MM.1S (cell line): Measurements from ENCODE around the gene SHC3.

Experiments
- DNase-seq: peaks from one replicate; pipeline ENCODE4 v3.0.0-alpha.2; 2015
- H2AFZ ChIP-seq: fragments of 300-600 bp; sonication (generic); 2 replicates; pipeline ENCODE4 v1.6.0; 2016; ENCODE audit warnings: antibody characterized with exemption, low read length
- H3F3A ChIP-seq: fragments of 300-600 bp; sonication (generic); 2 replicates; pipeline ENCODE4 v1.6.1; 2016; ENCODE audit warnings: mild to moderate bottlenecking, antibody characterized with exemption, low read length, moderate library complexity, mixed read lengths; ENCODE audit not compliant: insufficient read depth
- H3K27ac ChIP-seq: fragments of 300-600 bp; sonication (generic); 2 replicates; pipeline ENCODE4 v1.5.1; 2016; ENCODE audit warnings: mild to moderate bottlenecking, low read length
- H3K27me3 ChIP-seq: fragments of 300-600 bp; sonication (generic); replicated peaks from 2 replicates; pipeline ENCODE4 v1.6.0; 2016; ENCODE audit warnings: low read length; ENCODE audit not compliant: insufficient read depth
- H3K36me3 ChIP-seq: fragments of 300-600 bp; sonication (generic); replicated peaks from 2 replicates; pipeline ENCODE4 v1.6.1; 2016; ENCODE audit warnings: mild to moderate bottlenecking, low read length, mixed read lengths; ENCODE audit not compliant: insufficient read depth
- H3K4me1 ChIP-seq: fragments of 300-600 bp; sonication (generic); 2 replicates; pipeline ENCODE4 v1.6.1; 2016; ENCODE audit warnings: low read length, mixed read lengths
- H3K4me2 ChIP-seq: fragments of 300-600 bp; sonication (generic); 2 replicates; pipeline ENCODE4 v1.6.0; 2016; ENCODE audit warnings: low read depth, low read length
- H3K4me3 ChIP-seq: fragments of 300-600 bp; sonication (generic); 2 replicates; pipeline ENCODE4 v1.5.1; 2016; ENCODE audit warnings: low read length, mixed read lengths
- H3K79me2 ChIP-seq: fragments of 300-600 bp; sonication (generic); 2 replicates; pipeline ENCODE4 v1.6.1; 2016; ENCODE audit warnings: mixed run types, low read length, mixed read lengths
- H3K9ac ChIP-seq: fragments of 300-600 bp; sonication (generic); 2 replicates; pipeline ENCODE4 v1.6.1; 2016; ENCODE audit warnings: low read length, mixed read lengths
- H3K9me2 ChIP-seq: fragments of 300-600 bp; sonication (generic); replicated peaks from 2 replicates; pipeline ENCODE4 v1.6.1; 2016; ENCODE audit warnings: mild to moderate bottlenecking, low read length, mixed read lengths; ENCODE audit not compliant: insufficient read depth
- H3K9me3 ChIP-seq: fragments of 300-600 bp; sonication (generic); replicated peaks from 2 replicates; pipeline ENCODE4 v1.6.1; 2016; ENCODE audit warnings: mild to moderate bottlenecking, low read length, mixed read lengths; ENCODE audit not compliant: insufficient read depth
- H4K20me1 ChIP-seq: fragments of 300-600 bp; sonication (generic); 2 replicates; pipeline ENCODE4 v1.6.1; 2016; ENCODE audit warnings: mild to moderate bottlenecking, low read length, moderate library complexity, mixed read lengths; ENCODE audit not compliant: insufficient read depth
- CTCF ChIP-seq: fragments of 300-600 bp; sonication (generic); IDR thresholded peaks from 2 replicates; pipeline ENCODE4 v1.5.1; 2016; ENCODE audit warnings: antibody characterized with exemption, low read length, mixed read lengths
- EZH2 ChIP-seq: fragments of 300-600 bp; sonication (generic); optimal IDR thresholded peaks from 2 replicates; pipeline ENCODE3; 2017; ENCODE audit warnings: low read depth, mild to moderate bottlenecking, antibody characterized with exemption, low read length, mixed read lengths
- EZH2phosphoT487 ChIP-seq: fragments of 300-600 bp; sonication (generic); IDR thresholded peaks from 2 replicates; pipeline ENCODE4 v1.6.1; 2018; ENCODE audit warnings: antibody characterized with exemption, low read length

Gene SHC3

GRCh38 chr9:89107406-89107805 is 71.2 kb downstream of the SHC3 start:
- DNase-seq: no peak
- H3K9me3 ChIP-seq: no peaks in the 10 kb centered on the region
- H3K79me2 ChIP-seq: no peaks in the 10 kb centered on the region
- no peaks in the 10 kb centered on the region for H4K20me1 ChIP-seq
- no peak overlapping the region for H3K4me2 ChIP-seq
- no peak overlapping the region for H2AFZ ChIP-seq
- H3K27ac ChIP-seq: no peak overlapping the region
- no peaks in the 10 kb centered on the region for H3K27me3 ChIP-seq
- no peak overlapping the region for H3K9ac ChIP-seq
- no peaks in the 10 kb centered on the region for H3K9me2 ChIP-seq
- H3K4me3 ChIP-seq: no peak overlapping the region
- no peaks in the 10 kb centered on the region for H3F3A ChIP-seq
- H3K36me3 ChIP-seq: no peaks in the 10 kb centered on the region
- no peaks in the 10 kb centered on the region for H3K4me1 ChIP-seq
- no peak for TF ChIP-seq CTCF
- no peak for TF ChIP-seq EZH2phosphoT487
- no peak for TF ChIP-seq EZH2

GRCh38 chr9:89106224-89106851 is 72.3 kb downstream of the SHC3 start:
- Histone ChIP-seq H3K9me2 (no peaks in the 10 kb centered on the region), H3K4me3 (no peak overlapping the region), H4K20me1 (no peaks in the 10 kb centered on the region), H3K36me3 (no peaks in the 10 kb centered on the region), H3K9ac (no peak overlapping the region), H3K27ac (no peak overlapping the region), H3K9me3 (no peaks in the 10 kb centered on the region), H3K4me1 (no peaks in the 10 kb centered on the region), H3F3A (no peaks in the 10 kb centered on the region), H2AFZ (no peak overlapping the region), H3K27me3 (no peaks in the 10 kb centered on the region), H3K79me2 (no peaks in the 10 kb centered on the region), H3K4me2 (no peak overlapping the region)
- TF ChIP-seq EZH2phosphoT487 (no peak), EZH2 (no peak), CTCF (no peak)
- no peak for DNase-seq

- no peak overlapping the region for H2AFZ ChIP-seq
- no peaks in the 10 kb centered on the region for H4K20me1 ChIP-seq
- H3K27ac ChIP-seq: no peak overlapping the region
- no peaks in the 10 kb centered on the region for H3K27me3 ChIP-seq
- no peaks in the 10 kb centered on the region for H3K36me3 ChIP-seq
- no peaks in the 10 kb centered on the region for H3K79me2 ChIP-seq
- no peak overlapping the region for H3K4me2 ChIP-seq
- TF ChIP-seq EZH2phosphoT487 (no peak), EZH2 (no peak), CTCF (no peak)
- H3F3A ChIP-seq: no peaks in the 10 kb centered on the region
- no peak overlapping the region for H3K9ac ChIP-seq
- no peak overlapping the region for H3K4me3 ChIP-seq
- no peaks in the 10 kb centered on the region for H3K4me1 ChIP-seq
- no peaks in the 10 kb centered on the region for H3K9me2 ChIP-seq
- H3K9me3 ChIP-seq: no peaks in the 10 kb centered on the region
- DNase-seq: no peak
Observed at GRCh38 chr9:89104821-89105220, 73.8 kb downstream of the SHC3 start.
